Suprapubic skin (tissue), 3 donors: ENCODE data around the gene MYO1F.

Experiments
- CTCF ChIP-seq, 2 donors: fragments of 200-600 bp in 1 of 2; fragments of 450-650 bp in 1 of 2; sonication (generic) in 1 of 2; IDR thresholded peaks; one replicate each; pipeline ENCODE4 v1.5.1; 2016 to 2019; ENCODE audit warnings: antibody characterized with exemption in 2 of 2, mild to moderate bottlenecking in 1 of 2, moderate library complexity in 1 of 2
- POLR2A ChIP-seq, 2 donors: fragments of 450-650 bp; IDR thresholded peaks; one replicate each; pipeline ENCODE4 v1.6.1; 2017; ENCODE audit warnings: antibody characterized with exemption in 2 of 2, mild to moderate bottlenecking in 2 of 2, moderate library complexity in 2 of 2

DNA sequence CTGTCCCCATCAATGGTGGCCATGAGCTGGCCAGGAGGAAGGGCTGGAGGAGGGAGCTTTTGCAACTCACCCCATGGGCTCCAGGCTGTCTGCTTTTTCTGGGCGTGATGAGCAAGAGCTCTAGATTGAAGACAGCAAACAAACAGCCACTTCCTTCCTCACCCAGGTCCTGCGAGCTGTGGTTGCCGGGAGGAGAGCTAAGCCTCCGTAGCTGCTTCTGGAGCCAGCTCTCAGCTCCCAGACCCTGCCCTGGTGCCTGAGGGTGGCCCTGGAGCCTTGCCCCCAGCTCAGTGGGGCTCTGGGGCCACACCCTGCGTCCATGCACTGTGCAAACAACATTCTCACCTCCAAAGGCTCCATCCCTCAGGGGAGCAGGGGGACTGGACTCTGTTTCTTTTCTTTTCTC lies 6.2 kb downstream of the MYO1F start:
- TF ChIP-seq CTCF (IDR thresholded peaks at IDR 0.05) (no peak), POLR2A (IDR thresholded peaks at IDR 0.05) (no peak)
